Posterior vena cava (tissue), 2 donors: Measurements from ENCODE around the gene ARHGEF18. TPM values are rescaled to one million over a fixed set of nuclear protein-coding genes. Genes with fewer than 3 reads are reported as not detected.
"Not testable (repeated sequence)": the region's sequence is repeated elsewhere in the genome, so short reads cannot be mapped to it uniquely, and the experiment has no call there.

Experiments used
- DNase-seq: peaks from one replicate; pipeline ENCODE4 v3.0.0-alpha.2; 2020; ENCODE audit warnings: low spot score
- intact Hi-C, 2 donors: fragments of 100-400 bp; cut with DNase I; formaldehyde crosslinking; loops; one replicate each; pipeline versions ENCODE4 v1.14.1 to v1.14.2; 2022 to 2023
- total RNA-seq, 2 donors: library from RNA; stranded (reverse); fragmentation: NEBNext Ultra II Directional; extraction: Animal tissue kit (Norgen Biotek cat#: 25700); gene quantifications; one replicate each; pipeline ENCODE4 v1.2.1, GENCODE V29; 2021
- donor health status: DM: yes; HTN: yes; CAD: no.
- donor health status: DM: yes; HTN: yes; CAD: no.

ARHGEF18 gene
- total RNA-seq, 2 donors from 2014 or later = 17.6 to 19.9 TPM

- intact Hi-C loops = loop anchor here in 1 of 2 donors (5.0 kb wide), 1 partner anchor 240 kb away; no protein-coding TSS in a partner anchor
- no peak for DNase-seq
Observed at GRCh38 chr19:7342143-7342542, 6.6 kb upstream of the ARHGEF18 start.

DNA sequence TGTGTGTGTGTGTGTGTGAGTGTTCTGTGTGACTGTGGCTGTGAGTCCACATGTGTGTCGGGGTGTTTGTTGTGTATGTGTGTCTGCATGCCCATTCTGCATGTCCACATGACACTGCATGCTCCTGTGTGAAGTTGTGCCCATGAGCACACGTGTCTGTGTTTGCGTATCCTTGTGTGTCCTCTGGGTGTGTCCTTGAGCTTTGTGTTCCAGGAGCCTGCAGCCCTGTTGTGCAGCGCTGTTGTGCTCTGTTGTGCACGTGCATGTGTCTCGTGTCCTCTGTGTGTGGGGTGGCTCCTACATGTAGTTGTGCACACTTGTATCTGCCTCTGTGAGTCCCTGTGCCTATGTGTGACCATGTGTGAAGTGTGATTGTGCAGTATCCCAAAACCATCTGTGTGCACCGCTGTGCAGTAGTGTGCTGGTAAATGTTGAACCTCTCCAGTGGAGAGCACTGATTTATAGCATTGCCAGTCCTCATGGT is 2.2 kb upstream of the ARHGEF18 start:
- intact Hi-C loops = no loop called here
- no peak for DNase-seq

DNA sequence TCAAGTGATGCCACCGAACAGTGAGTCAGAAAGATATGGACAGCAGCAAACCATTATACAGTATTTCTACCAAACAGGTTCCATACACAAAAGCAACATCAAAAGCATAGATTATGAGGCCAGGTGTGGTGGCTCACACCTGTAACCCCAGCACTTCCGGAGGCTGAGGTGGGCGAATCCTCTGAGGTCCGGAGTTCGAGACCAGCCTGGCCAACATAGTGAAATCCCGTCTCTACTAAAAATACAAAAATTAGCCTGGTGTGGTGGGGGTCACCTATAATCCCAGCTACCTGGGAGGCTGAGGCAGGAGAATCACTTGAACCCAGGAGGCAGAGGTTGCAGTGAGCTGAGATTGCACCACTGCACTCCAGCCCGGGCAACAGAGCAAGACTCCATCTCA is 1.7 kb upstream of the ARHGEF18 start:
- DNase-seq = peak; percentile 25

DNA sequence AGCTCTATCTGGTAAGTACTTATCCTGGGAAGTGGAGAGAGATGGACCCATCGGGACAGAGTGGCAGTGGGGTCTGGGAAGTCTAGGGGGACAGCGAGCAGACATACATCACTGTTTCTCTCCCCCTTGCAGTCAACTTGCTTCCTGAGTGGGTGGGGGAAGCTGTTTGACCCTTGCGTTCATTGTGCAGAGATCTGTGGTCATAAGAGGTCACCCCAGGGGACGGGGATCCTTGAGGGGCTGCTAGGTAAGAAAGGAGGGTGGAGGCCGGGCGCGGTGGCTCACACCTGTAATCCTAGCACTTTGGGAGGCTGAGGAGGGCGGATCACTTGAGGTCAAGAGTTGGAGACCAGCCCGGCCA is 474 bp downstream of the ARHGEF18 start:
- peak; percentile 60 for DNase-seq
- intact Hi-C loops = no loop called here

More for the DNA sequence above, 1.7 kb upstream of the ARHGEF18 start:
- intact Hi-C loops = not testable (repeated sequence)

DNA sequence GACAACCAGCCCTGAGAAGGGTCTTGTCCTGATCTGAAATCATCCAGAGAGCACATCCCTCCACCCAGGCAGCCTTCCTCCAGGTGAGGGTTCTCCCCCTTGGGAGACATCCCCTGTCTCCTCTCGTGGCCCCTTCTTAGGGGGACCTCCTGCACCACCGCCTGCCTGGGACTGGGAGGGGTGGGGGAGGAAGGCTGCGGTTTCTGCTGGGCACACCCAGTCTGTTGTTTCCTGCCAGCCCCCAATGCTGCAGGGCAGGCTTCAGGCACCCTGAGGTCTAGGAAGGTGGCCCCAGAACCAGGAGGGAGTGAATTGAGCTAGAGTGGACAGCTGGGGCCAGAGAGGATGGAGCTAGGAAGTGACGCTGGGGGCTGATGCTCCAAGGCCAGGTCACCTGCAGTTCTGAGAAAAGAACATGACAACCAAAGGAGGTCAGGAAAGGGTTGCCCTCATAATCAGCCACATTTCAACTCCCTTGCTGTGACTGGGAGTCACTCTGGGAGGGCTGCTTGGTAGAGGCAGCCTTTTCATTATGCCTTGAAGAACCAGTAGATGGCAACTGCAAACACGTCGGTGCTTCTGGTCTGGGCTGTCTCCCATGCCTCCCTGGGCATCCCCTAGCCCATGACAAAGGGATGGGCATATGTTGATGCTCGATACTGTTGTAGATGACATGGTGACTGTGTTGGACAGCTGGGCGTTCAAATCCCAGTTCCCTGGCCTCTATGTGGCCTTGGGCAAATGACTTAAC is 1.4 kb downstream of the ARHGEF18 start:
- intact Hi-C loops = no loop called here
- peak; percentile 60 for DNase-seq

DNA sequence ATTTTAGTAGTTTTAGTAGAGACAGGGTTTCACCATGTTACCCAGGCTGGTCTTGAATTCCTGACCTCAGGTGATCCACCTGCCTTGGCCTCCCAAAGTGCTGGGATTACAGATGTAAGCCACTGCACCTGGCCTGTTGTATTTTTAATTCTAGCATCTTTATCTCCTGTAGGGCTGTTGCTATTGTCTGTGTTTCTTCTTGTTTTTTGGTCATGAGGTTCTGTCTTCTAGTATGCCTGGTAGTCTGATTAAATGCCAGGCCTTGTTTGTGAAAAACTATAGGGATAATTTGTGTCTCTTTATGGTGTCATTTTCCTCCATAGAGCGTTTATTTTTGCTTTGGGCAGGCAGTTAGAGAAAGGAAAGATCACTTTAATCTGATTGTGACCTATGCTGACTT is 3.1 kb downstream of the ARHGEF18 start:
- intact Hi-C loops = no loop called here

GRCh38 chr19:7355151-7355820 is 6.5 kb downstream of the ARHGEF18 start:
- intact Hi-C loops = no loop called here
- peak; percentile 83 for DNase-seq

More for the DNA sequence above, 3.1 kb downstream of the ARHGEF18 start:
- DNase-seq = no peak

GRCh38 chr19:7355871-7356270 is 7.1 kb downstream of the ARHGEF18 start:
- DNase-seq = peak; percentile 52
- intact Hi-C loops = no loop called here

- intact Hi-C loops = no loop called here
- DNase-seq = no peak
Observed at GRCh38 chr19:7356899-7357627, 8.3 kb downstream of the ARHGEF18 start.

- intact Hi-C loops = no loop called here
- no peak for DNase-seq
Observed at GRCh38 chr19:7358102-7358597, 9.4 kb downstream of the ARHGEF18 start.

GRCh38 chr19:7360393-7360984 is 11.8 kb downstream of the ARHGEF18 start:
- no peak for DNase-seq
- intact Hi-C loops = no loop called here

- no peak for DNase-seq
- intact Hi-C loops = no loop called here
Observed at GRCh38 chr19:7363225-7363624, 14.5 kb downstream of the ARHGEF18 start.

- DNase-seq = no peak
- intact Hi-C loops = no loop called here
Observed at GRCh38 chr19:7366701-7367420, 18.1 kb downstream of the ARHGEF18 start.

DNA sequence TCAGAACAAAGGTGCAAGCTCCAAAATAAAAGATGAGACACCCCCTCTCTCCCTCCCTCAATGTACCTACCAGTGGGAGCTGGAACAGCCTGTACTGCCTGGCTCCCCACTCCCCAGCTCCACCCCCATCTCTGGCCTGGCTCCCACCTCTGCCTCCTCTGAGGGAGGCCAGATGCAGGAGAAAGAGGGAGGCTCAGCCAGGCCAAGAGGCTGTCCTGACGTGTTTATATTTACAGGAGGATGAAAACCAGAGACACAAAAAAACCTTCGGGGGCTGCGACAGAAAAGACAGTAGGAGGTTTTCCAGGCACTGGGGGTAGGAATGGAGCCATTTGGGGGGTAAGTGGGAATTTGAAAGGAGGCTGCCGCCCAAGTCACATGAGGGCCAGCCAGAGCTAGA is 19.7 kb downstream of the ARHGEF18 start:
- no peak for DNase-seq
- intact Hi-C loops = no loop called here

- intact Hi-C loops, DNase-seq: not testable (repeated sequence)
Observed at GRCh38 chr19:7368866-7369265, 20.1 kb downstream of the ARHGEF18 start.

DNA sequence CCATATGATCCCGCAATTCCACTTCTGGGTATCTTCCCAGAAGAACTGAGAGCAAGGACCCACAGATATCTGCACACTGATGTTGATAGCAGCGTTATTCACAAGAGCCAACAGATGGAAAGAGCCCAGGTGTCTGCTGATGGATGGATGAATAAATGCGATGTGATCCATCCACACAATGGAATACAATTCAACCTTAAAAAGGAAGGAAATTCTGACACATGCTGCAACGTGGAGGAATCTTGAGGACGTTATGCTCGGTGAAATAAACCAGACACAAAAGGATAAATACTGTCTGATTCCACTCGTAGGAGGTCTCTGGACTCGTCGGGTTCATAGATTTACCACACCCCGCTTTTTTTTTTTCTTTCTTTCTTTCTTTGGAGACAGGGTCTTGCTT is 21.8 kb downstream of the ARHGEF18 start:
- intact Hi-C loops = no loop called here
- DNase-seq = no peak

- no peak for DNase-seq
- intact Hi-C loops = no loop called here
Observed at GRCh38 chr19:7371001-7371400, 22.3 kb downstream of the ARHGEF18 start.

GRCh38 chr19:7372810-7373209 is 24.1 kb downstream of the ARHGEF18 start:
- DNase-seq = no peak
- intact Hi-C loops = no loop called here

DNA sequence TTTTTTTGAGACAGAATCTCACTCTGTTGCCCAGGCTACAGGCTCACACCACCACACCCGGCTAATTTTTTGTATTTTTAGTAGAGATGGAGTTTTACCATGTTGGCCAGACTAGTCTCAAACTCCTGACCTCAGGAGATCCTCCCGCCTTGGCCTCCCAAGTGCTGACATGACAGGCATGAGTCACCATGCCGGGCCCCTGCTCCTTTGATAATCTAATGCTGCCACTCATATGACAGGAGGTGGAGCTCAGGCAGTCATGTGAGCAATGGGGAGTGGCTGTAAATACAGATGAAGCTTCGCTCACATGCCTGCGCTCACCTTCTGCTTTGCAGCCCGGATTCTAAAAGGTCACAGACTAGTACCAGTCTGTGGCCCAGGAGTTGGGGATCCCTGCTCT is 25.1 kb downstream of the ARHGEF18 start:
- intact Hi-C loops = no loop called here
- DNase-seq = no peak
